GM23338 (cell line): ENCODE measurements around the gene RPH3AL. TPM values are rescaled to one million over a fixed set of nuclear protein-coding genes. Genes with fewer than 3 reads are reported as not detected.

Experiments
- ATAC-seq: fragments of 200-7000 bp; cut with Tn5 transposase; 3 replicates; pipeline ENCODE4 v1.9.1; 2020
- DNase-seq: peaks from one replicate; pipeline ENCODE4 v3.0.0-alpha.2; 2015; ENCODE audit warnings: low spot score
- H2AFZ ChIP-seq: fragments of 200-600 bp; sonication (generic); 2 replicates; pipeline ENCODE4 v1.8.0; 2016; ENCODE audit warnings: antibody characterized with exemption, mild to moderate bottlenecking, moderate library complexity
- H3F3A ChIP-seq: fragments of 200-600 bp; sonication (generic); replicated peaks from 2 replicates; pipeline ENCODE4 v1.8.0; 2017; ENCODE audit warnings: antibody characterized with exemption, mixed run types, low read depth
- H3K27ac ChIP-seq: fragments of 200-600 bp; sonication (generic); 2 replicates; pipeline ENCODE4 v1.6.1; 2016; ENCODE audit warnings: low read depth
- H3K27me3 ChIP-seq: fragments of 200-600 bp; sonication (generic); 2 replicates; pipeline ENCODE4 v1.8.0; 2016; ENCODE audit warnings: mild to moderate bottlenecking, mixed run types, moderate library complexity; ENCODE audit not compliant: insufficient read depth
- H3K36me3 ChIP-seq: fragments of 200-600 bp; sonication (generic); 2 replicates; pipeline ENCODE4 v1.8.0; 2016; ENCODE audit warnings: mild to moderate bottlenecking; ENCODE audit not compliant: insufficient read depth
- H3K4me1 ChIP-seq: fragments of 200-600 bp; sonication (generic); 2 replicates; pipeline ENCODE4 v1.8.0; 2016; ENCODE audit warnings: mild to moderate bottlenecking, moderate library complexity; ENCODE audit not compliant: insufficient read depth
- H3K4me2 ChIP-seq: fragments of 200-600 bp; sonication (generic); 2 replicates; pipeline ENCODE4 v1.7.1; 2017; ENCODE audit warnings: mixed run types
- H3K4me3 ChIP-seq: fragments of 200-600 bp; sonication (generic); 2 replicates; pipeline ENCODE4 v1.6.1; 2016; ENCODE audit warnings: mixed run types
- H3K79me2 ChIP-seq: fragments of 200-600 bp; sonication (generic); replicated peaks from 2 replicates; pipeline ENCODE4 v1.8.0; 2017; ENCODE audit warnings: mild to moderate bottlenecking; ENCODE audit not compliant: insufficient read depth
- H3K9me2 ChIP-seq: fragments of 200-600 bp; sonication (generic); 2 replicates; pipeline ENCODE4 v1.8.0; 2017; ENCODE audit not compliant: insufficient read depth
- H4K20me1 ChIP-seq: fragments of 200-600 bp; sonication (generic); replicated peaks from 2 replicates; pipeline ENCODE4 v1.8.0; 2017; ENCODE audit warnings: mild to moderate bottlenecking; ENCODE audit not compliant: insufficient read depth
- H3K27ac Mint-ChIP-seq: 2 replicates; pipeline ENCODE4 v1.8.0; 2020; ENCODE audit warnings: inconsistent platforms, mild to moderate bottlenecking, moderate library complexity, mixed read lengths
- H3K27me3 Mint-ChIP-seq: 3 replicates; pipeline ENCODE4 v1.8.0; 2022; ENCODE audit warnings: low read depth, mild to moderate bottlenecking, moderate library complexity, mixed read lengths, inconsistent platforms; ENCODE audit not compliant: insufficient read depth, poor library complexity
- H3K36me3 Mint-ChIP-seq: 3 replicates; pipeline ENCODE4 v1.8.0; 2021; ENCODE audit warnings: low read depth, mild to moderate bottlenecking, inconsistent platforms, moderate library complexity, mixed read lengths
- H3K4me1 Mint-ChIP-seq: 3 replicates; pipeline ENCODE4 v1.8.0; 2020; ENCODE audit warnings: mild to moderate bottlenecking, inconsistent platforms, mixed read lengths
- H3K4me3 Mint-ChIP-seq: 3 replicates; pipeline ENCODE4 v1.8.0; 2021; ENCODE audit warnings: moderate library complexity, mild to moderate bottlenecking, inconsistent platforms, mixed read lengths
- H3K9me3 Mint-ChIP-seq: 3 replicates; pipeline ENCODE4 v1.8.0; 2020; ENCODE audit warnings: moderate library complexity, mild to moderate bottlenecking, inconsistent platforms, mixed read lengths
- CTCF ChIP-seq, 2 experiments: fragments of 200-600 bp in 1 of 2; sonication (generic) in 1 of 2; conservative IDR thresholded peaks; 2 replicates each; pipeline versions ENCODE4 v1.5.1 to v1.6.1; 2016 to 2017; ENCODE audit warnings: antibody characterized with exemption in 2 of 2, low read depth in 2 of 2, mild to moderate bottlenecking in 2 of 2, moderate library complexity in 1 of 2
- ETS1 ChIP-seq: IDR thresholded peaks from 2 replicates; pipeline ENCODE4 v1.6.1; 2016; ENCODE audit warnings: antibody characterized with exemption
- EZH2 ChIP-seq: fragments of 200-600 bp; sonication (generic); IDR thresholded peaks from one replicate; pipeline ENCODE4 v1.8.0; 2017; ENCODE audit warnings: antibody characterized with exemption, mild to moderate bottlenecking, low read depth; ENCODE audit not compliant: unreplicated experiment
- EZH2phosphoT487 ChIP-seq: fragments of 200-600 bp; sonication (generic); IDR thresholded peaks from one replicate; pipeline ENCODE4 v1.8.1; 2018; ENCODE audit warnings: antibody characterized with exemption; ENCODE audit not compliant: unreplicated experiment
- REST ChIP-seq: IDR thresholded peaks from one replicate; pipeline ENCODE4 v1.6.1; 2018; ENCODE audit warnings: antibody characterized with exemption; ENCODE audit not compliant: unreplicated experiment
- STAT1 ChIP-seq: IDR thresholded peaks from one replicate; pipeline ENCODE4 v1.6.1; 2016; ENCODE audit warnings: antibody characterized with exemption; ENCODE audit not compliant: unreplicated experiment
- ZNF114 ChIP-seq: fragments of 250-450 bp; sonication (Bioruptor Pico); IDR thresholded peaks from 2 replicates; pipeline ENCODE4 v1.5.0; 2020; ENCODE audit warnings: mild to moderate bottlenecking, moderate library complexity
- ZNF462 ChIP-seq: fragments of 250-450 bp; sonication (Bioruptor Pico); IDR thresholded peaks from 2 replicates; pipeline ENCODE4 v1.5.0; 2020; ENCODE audit warnings: mild to moderate bottlenecking, moderate library complexity
- polyA plus RNA-seq: library from polyadenylated mRNA; unstranded; fragments of >200 nt; fragmentation: Nextera tagmentation; extraction: Ambion mirVana; gene quantifications from 2 replicates; pipeline ENCODE4 v1.2.1, GENCODE V29; 2016
- total RNA-seq: library from RNA; depleted of rRNA; stranded (reverse); fragments of >200 nt; shearing (Covaris generic); gene quantifications from 2 replicates; pipeline ENCODE4 v1.2.3, GENCODE V29; 2014

Gene RPH3AL
- total and polyA plus RNA-seq, 2 experiments from 2014 or later, result 2.7 to 6.3 TPM

- Mint-ChIP-seq H3K4me3 (no peak overlapping the region), H3K9me3 (no peaks in the 10 kb centered on the region; the same call in 2 of the 3 replicates), H3K36me3 (no peaks in the 10 kb centered on the region), H3K4me1 (peaks cover 17% of the 10 kb centered on the region), H3K27ac (no peak overlapping the region), H3K27me3 (peaks cover 16% of the 10 kb centered on the region)
- Histone ChIP-seq H3K9me2 (no peaks in the 10 kb centered on the region), H3K4me2 (no peak overlapping the region), H3K4me1 (no peaks in the 10 kb centered on the region), H3K79me2 (no peaks in the 10 kb centered on the region), H3K27ac (no peak overlapping the region), H3K27me3 (no peaks in the 10 kb centered on the region), H4K20me1 (no peaks in the 10 kb centered on the region), H3K36me3 (no peaks in the 10 kb centered on the region), H3K4me3 (no peak overlapping the region), H3F3A (no peaks in the 10 kb centered on the region), H2AFZ (0 out of 2 replicates have a peak overlapping the region, but pooled peaks have one; percentile 7)
- DNase-seq (no peak), ATAC-seq (peak; percentile 21)
- TF ChIP-seq EZH2phosphoT487, result no peak
- no peak for TF ChIP-seq ETS1
- TF ChIP-seq ZNF462 (CRISPR knock-in tag), result no peak
- no peak for TF ChIP-seq STAT1
- no peak for TF ChIP-seq ZNF114 (CRISPR knock-in tag)
- no peak for TF ChIP-seq CTCF (conservative IDR thresholded peaks at IDR 0.05; ENCODE audit: low read depth in 2 of 2)
- no peak for TF ChIP-seq REST
- TF ChIP-seq EZH2, result no peak
Measured at GRCh38 chr17:227078-227945, 125.3 kb downstream of the RPH3AL start.
